Upper lobe of left lung (tissue), 6 donors: ENCODE data around the gene CLMN. TPM values are rescaled to one million over a fixed set of nuclear protein-coding genes. Genes with fewer than 3 reads are reported as not detected.
A peak's percentile ranks its signal among the peaks of the same experiment; 100 is the strongest.

ENCODE experiments used
- ATAC-seq, 2 donors: fragments of 200-7000 bp; cut with Tn5 transposase; one replicate each; pipeline ENCODE4 v1.9.1; 2022; ENCODE audit warnings: mild to moderate bottlenecking in 2 of 2, moderate library complexity in 2 of 2; ENCODE audit not compliant: low FRiP score in 2 of 2
- DNase-seq, 2 donors: peaks; one replicate each; pipeline ENCODE4 v3.0.0-alpha.2; 2019 to 2020
- H3K27ac ChIP-seq, 4 donors: fragments of 200-600 bp; sonication (generic); one replicate each; pipeline ENCODE4 v1.5.1; 2016 to 2019
- H3K27me3 ChIP-seq, 4 donors: fragments of 200-600 bp; sonication (generic); one replicate each; pipeline ENCODE4 v1.5.1; 2017 to 2019
- H3K36me3 ChIP-seq, 4 donors: fragments of 200-600 bp; sonication (generic); one replicate each; pipeline ENCODE4 v1.5.1; 2016 to 2019
- H3K4me1 ChIP-seq, 4 donors: fragments of 200-600 bp; sonication (generic); one replicate each; pipeline ENCODE4 v1.5.1; 2018 to 2019
- H3K4me3 ChIP-seq, 4 donors: fragments of 200-600 bp; sonication (generic); one replicate each; pipeline ENCODE4 v1.5.1; 2017 to 2019; ENCODE audit warnings: mild to moderate bottlenecking in 2 of 4, moderate library complexity in 1 of 4
- H3K9me3 ChIP-seq, 4 donors: fragments of 200-600 bp; sonication (generic); one replicate each; pipeline ENCODE4 v1.5.1; 2018 to 2019
- CTCF ChIP-seq, 6 experiments: fragments of 450-650 bp in 4 of 6; fragments of 200-600 bp in 2 of 6; sonication (generic) in 2 of 6; IDR thresholded peaks; one replicate each; pipeline ENCODE4 v1.5.1; 2016 to 2019; ENCODE audit warnings: antibody characterized with exemption in 6 of 6
- EP300 ChIP-seq, 4 donors: sonication (generic); formaldehyde crosslinking; IDR thresholded peaks; one replicate each; pipeline ENCODE4 v1.5.1; 2017; ENCODE audit warnings: antibody characterized with exemption in 4 of 4, control low read depth in 2 of 4
- POLR2A ChIP-seq, 4 donors: fragments of 450-650 bp; IDR thresholded peaks; one replicate each; pipeline ENCODE4 v1.5.1; 2016 to 2017; ENCODE audit warnings: antibody characterized with exemption in 4 of 4, mild to moderate bottlenecking in 2 of 4
- POLR2AphosphoS5 ChIP-seq, 2 donors: sonication (generic); formaldehyde crosslinking; IDR thresholded peaks; one replicate each; pipeline ENCODE4 v1.5.1; 2017; ENCODE audit warnings: antibody characterized with exemption in 2 of 2
- WGBS, 2 donors: methylation state at CpG; one replicate each; pipeline ENCODE4 v1.1.5; 2017 to 2018; 5-methylcytosine and 5-hydroxymethylcytosine counted together
- total RNA-seq, 6 donors: library from RNA; depleted of rRNA in 4 of 6; stranded (reverse); fragments of >200 nt in 4 of 6; gene quantifications; one replicate each; pipeline versions ENCODE4 v1.1.0 to v1.2.1, GENCODE V29; 2016 to 2021
- donor health status: DM: no; HTN: no; CAD: no; lungs with moderate emphysema.
- donor health status: DM: no; HTN: yes; CAD: no; lungs with severe emphysema.

Gene CLMN
- total RNA-seq, 6 donors from 2014 or later, result 9.7 to 35.5 (median 18.8) TPM

- no peak for DNase-seq
- Histone ChIP-seq H3K27me3 (no peaks in the 10 kb centered on the region), H3K36me3 (no peaks in the 10 kb centered on the region), H3K27ac (no peak overlapping the region), H3K4me1 (peaks cover 0 to 8% (median 4%) of the 10 kb centered on the region in 4 donors), H3K4me3 (no peak overlapping the region), H3K9me3 (no peaks in the 10 kb centered on the region)
- TF ChIP-seq EP300 (IDR thresholded peaks at IDR 0.05) (no peak), CTCF (IDR thresholded peaks at IDR 0.05) (no peak), POLR2A (IDR thresholded peaks at IDR 0.05) (no peak), POLR2AphosphoS5 (IDR thresholded peaks at IDR 0.05) (no peak)
- 83 to 86% methylated on average over 14 to 17 of the region's 17 CpGs for WGBS, 2 donors
- no peak for ATAC-seq
Observed at GRCh38 chr14:95237121-95237957, 82.4 kb downstream of the CLMN start.

- H3K4me3 ChIP-seq, result no peak overlapping the region
- TF ChIP-seq POLR2A (IDR thresholded peaks at IDR 0.05) (no peak), EP300 (IDR thresholded peaks at IDR 0.05) (no peak), CTCF (IDR thresholded peaks at IDR 0.05) (no peak), POLR2AphosphoS5 (IDR thresholded peaks at IDR 0.05) (no peak)
- H3K27ac ChIP-seq, result no peak overlapping the region
- H3K4me1 ChIP-seq, result peaks cover 0 to 8% (median 4%) of the 10 kb centered on the region in 4 donors
- H3K27me3 ChIP-seq, result no peaks in the 10 kb centered on the region
- no peaks in the 10 kb centered on the region for H3K36me3 ChIP-seq
- WGBS, 2 donors, result 85 to 87% methylated on average over 8 to 12 of the region's 12 CpGs
- no peaks in the 10 kb centered on the region for H3K9me3 ChIP-seq
- no peak for ATAC-seq
- no peak for DNase-seq
Observed at GRCh38 chr14:95236221-95236620, 83.5 kb downstream of the CLMN start.

- H3K36me3 ChIP-seq, result no peaks in the 10 kb centered on the region
- H3K27me3 ChIP-seq, result no peaks in the 10 kb centered on the region
- ATAC-seq (no peak), DNase-seq (no peak)
- no peak overlapping the region for H3K27ac ChIP-seq
- no peaks in the 10 kb centered on the region for H3K9me3 ChIP-seq
- H3K4me3 ChIP-seq, result no peak overlapping the region
- peaks cover 0 to 8% (median 4%) of the 10 kb centered on the region in 4 donors for H3K4me1 ChIP-seq
- TF ChIP-seq CTCF (IDR thresholded peaks at IDR 0.05) (no peak), EP300 (IDR thresholded peaks at IDR 0.05) (no peak), POLR2AphosphoS5 (IDR thresholded peaks at IDR 0.05) (no peak), POLR2A (IDR thresholded peaks at IDR 0.05) (no peak)
- WGBS, 2 donors, result 83 to 94% methylated on average over 12 to 14 of the region's 14 CpGs
Observed at GRCh38 chr14:95235767-95236166, 83.9 kb downstream of the CLMN start.

GRCh38 chr14:95235351-95235750 is 84.4 kb downstream of the CLMN start:
- WGBS, 2 donors, result 82 to 83% methylated on average over 4 of the region's 4 CpGs

More at GRCh38 chr14:95235351-95235750, 84.4 kb downstream of the CLMN start:
- Histone ChIP-seq H3K27ac (peak overlapping the region in 1 of 4 donors; percentile 48), H3K9me3 (no peaks in the 10 kb centered on the region), H3K27me3 (no peaks in the 10 kb centered on the region), H3K4me3 (no peak overlapping the region), H3K36me3 (no peaks in the 10 kb centered on the region), H3K4me1 (peaks cover 0 to 8% (median 4%) of the 10 kb centered on the region in 4 donors)
- ATAC-seq, result no peak
- no peak for TF ChIP-seq CTCF (IDR thresholded peaks at IDR 0.05)
- no peak for TF ChIP-seq POLR2A (IDR thresholded peaks at IDR 0.05)
- no peak for TF ChIP-seq EP300 (IDR thresholded peaks at IDR 0.05)
- TF ChIP-seq POLR2AphosphoS5 (IDR thresholded peaks at IDR 0.05), result no peak
- DNase-seq, result no peak
